DOHH2 (cell line): ENCODE results near the gene MAP6.
A peak's percentile ranks its signal among the peaks of the same experiment; 100 is the strongest.

Source experiments
- H3F3A ChIP-seq: fragments of 200-600 bp; sonication (generic), shearing (Covaris generic); 2 replicates; pipeline ENCODE4 v1.6.0; 2016; ENCODE audit warnings: antibody characterized with exemption, mild to moderate bottlenecking; ENCODE audit not compliant: control insufficient read depth, insufficient read depth
- H3K27ac ChIP-seq: fragments of 200-600 bp; sonication (generic); 2 replicates; pipeline ENCODE4 v1.5.1; 2014; ENCODE audit warnings: low read depth, mild to moderate bottlenecking, low read length, moderate library complexity
- H3K27me3 ChIP-seq: fragments of 200-600 bp; sonication (generic); 2 replicates; pipeline ENCODE4 v1.6.1; 2014; ENCODE audit warnings: mild to moderate bottlenecking, low read length, mixed read lengths; ENCODE audit not compliant: control insufficient read depth
- H3K36me3 ChIP-seq: fragments of 200-600 bp; sonication (generic); 2 replicates; pipeline ENCODE4 v1.6.1; 2014; ENCODE audit warnings: mild to moderate bottlenecking, low read length, moderate library complexity, mixed read lengths; ENCODE audit not compliant: control insufficient read depth
- H3K4me1 ChIP-seq: fragments of 200-600 bp; sonication (generic); 2 replicates; pipeline ENCODE4 v1.6.1; 2014; ENCODE audit warnings: mild to moderate bottlenecking, low read length, mixed read lengths; ENCODE audit not compliant: control insufficient read depth
- H3K4me2 ChIP-seq: fragments of 200-600 bp; sonication (generic); 2 replicates; pipeline ENCODE4 v1.6.0; 2014; ENCODE audit warnings: mild to moderate bottlenecking, low read length, moderate library complexity
- H3K4me3 ChIP-seq: fragments of 200-600 bp; sonication (generic); 2 replicates; pipeline ENCODE4 v1.5.1; 2014; ENCODE audit warnings: mild to moderate bottlenecking, low read length, mixed read lengths
- H3K79me2 ChIP-seq: fragments of 200-600 bp; sonication (generic); 2 replicates; pipeline ENCODE4 v1.6.1; 2014; ENCODE audit warnings: mild to moderate bottlenecking, low read length, mixed read lengths; ENCODE audit not compliant: control insufficient read depth
- H3K9me2 ChIP-seq: fragments of 200-600 bp; sonication (generic); replicated peaks from 2 replicates; pipeline ENCODE4 v1.6.1; 2014; ENCODE audit warnings: mild to moderate bottlenecking, low read length, mixed read lengths; ENCODE audit not compliant: control insufficient read depth
- H3K9me3 ChIP-seq: fragments of 200-600 bp; sonication (generic); 2 replicates; pipeline ENCODE4 v1.6.1; 2014; ENCODE audit warnings: antibody characterized with exemption, low read length, mixed read lengths; ENCODE audit not compliant: control insufficient read depth, insufficient read depth
- H4K20me1 ChIP-seq: fragments of 200-600 bp; sonication (generic); 2 replicates; pipeline ENCODE4 v1.6.0; 2014; ENCODE audit warnings: low read depth, mild to moderate bottlenecking, antibody characterized with exemption, low read length, moderate library complexity; ENCODE audit not compliant: control insufficient read depth, insufficient read depth
- CTCF ChIP-seq: fragments of 200-600 bp; sonication (generic); IDR thresholded peaks from one replicate; pipeline ENCODE4 v1.5.1; 2014; ENCODE audit warnings: antibody characterized with exemption, mild to moderate bottlenecking, low read depth, low read length; ENCODE audit not compliant: poor library complexity, severe bottlenecking
- EZH2phosphoT487 ChIP-seq: fragments of 200-600 bp; sonication (generic); IDR thresholded peaks from 2 replicates; pipeline ENCODE4 v1.6.1; 2017; ENCODE audit warnings: borderline replicate concordance, mild to moderate bottlenecking, antibody characterized with exemption, low read length, moderate library complexity, mixed read lengths

Gene MAP6

GRCh38 chr11:75579841-75580240 is 89.0 kb downstream of the MAP6 start:
- TF ChIP-seq CTCF (no peak), EZH2phosphoT487 (no peak)
- Histone ChIP-seq H3K9me2 (no peaks in the 10 kb centered on the region), H3F3A (no peaks in the 10 kb centered on the region), H3K4me1 (peaks cover 16% of the 10 kb centered on the region), H3K4me3 (no peak overlapping the region), H3K4me2 (no peak overlapping the region), H3K36me3 (no peaks in the 10 kb centered on the region), H4K20me1 (no peaks in the 10 kb centered on the region), H3K27ac (no peak overlapping the region), H3K9me3 (no peaks in the 10 kb centered on the region), H3K27me3 (peaks cover 35% of the 10 kb centered on the region), H3K79me2 (no peaks in the 10 kb centered on the region)

GRCh38 chr11:75578977-75579376 is 89.9 kb downstream of the MAP6 start:
- Histone ChIP-seq H3K9me2 (no peaks in the 10 kb centered on the region), H3K27ac (no peak overlapping the region), H3K9me3 (no peaks in the 10 kb centered on the region), H4K20me1 (no peaks in the 10 kb centered on the region), H3K79me2 (no peaks in the 10 kb centered on the region), H3K36me3 (no peaks in the 10 kb centered on the region), H3K4me3 (no peak overlapping the region), H3K4me1 (peaks cover 16% of the 10 kb centered on the region), H3K4me2 (no peak overlapping the region), H3F3A (no peaks in the 10 kb centered on the region), H3K27me3 (peaks cover 29% of the 10 kb centered on the region)
- no peak for TF ChIP-seq EZH2phosphoT487
- TF ChIP-seq CTCF: no peak

- Histone ChIP-seq H3F3A (no peaks in the 10 kb centered on the region), H3K4me1 (peaks cover 9% of the 10 kb centered on the region), H3K4me2 (no peak overlapping the region; the same call in 1 of the 2 replicates)
Measured at GRCh38 chr11:75577207-75577606, 91.6 kb downstream of the MAP6 start.

More at GRCh38 chr11:75577207-75577606, 91.6 kb downstream of the MAP6 start:
- Histone ChIP-seq H3K27me3 (peaks cover 12% of the 10 kb centered on the region), H4K20me1 (no peaks in the 10 kb centered on the region), H3K27ac (no peak overlapping the region), H3K36me3 (no peaks in the 10 kb centered on the region), H3K4me3 (no peak overlapping the region), H3K79me2 (no peaks in the 10 kb centered on the region), H3K9me2 (no peaks in the 10 kb centered on the region), H3K9me3 (no peaks in the 10 kb centered on the region)
- peak; percentile 47 for TF ChIP-seq CTCF
- no peak for TF ChIP-seq EZH2phosphoT487
